Cerebellar nuclear complex (tissue), 1 donor: ENCODE measurements around the gene MARS1.
"Not testable (repeated sequence)": the region's sequence is repeated elsewhere in the genome, so short reads cannot be mapped to it uniquely, and the experiment has no call there.

Source experiments
- DNase-seq, 2 experiments: peaks; one replicate each; lab custom pipeline; 2025; lab: John Stamatoyannopoulos, UW

The MARS1 gene

DNA sequence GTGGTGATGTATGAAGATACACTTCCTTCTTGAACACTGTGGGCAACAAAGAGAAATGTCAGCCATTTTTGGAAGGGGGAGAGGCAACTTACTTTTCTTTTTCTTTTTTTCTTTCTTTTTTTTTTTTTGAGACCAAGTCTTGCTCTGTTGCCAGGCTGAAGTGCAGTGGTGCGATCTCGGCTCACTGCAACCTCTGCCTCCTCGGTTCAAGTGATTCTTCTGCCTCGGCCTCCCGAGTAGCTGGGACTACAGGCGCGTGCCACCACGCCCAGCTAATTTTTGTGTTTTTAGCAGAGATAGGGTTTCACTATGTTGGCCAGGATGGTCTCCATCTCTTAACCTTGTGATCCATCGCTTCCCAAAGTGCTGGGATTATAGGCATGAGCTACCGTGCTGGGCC, 29.9 kb downstream of the MARS1 start:
- DNase-seq: not testable (repeated sequence)

GRCh38 chr12:57518176-57518919, 30.5 kb downstream of the MARS1 start:
- DNase-seq: no peak

DNA sequence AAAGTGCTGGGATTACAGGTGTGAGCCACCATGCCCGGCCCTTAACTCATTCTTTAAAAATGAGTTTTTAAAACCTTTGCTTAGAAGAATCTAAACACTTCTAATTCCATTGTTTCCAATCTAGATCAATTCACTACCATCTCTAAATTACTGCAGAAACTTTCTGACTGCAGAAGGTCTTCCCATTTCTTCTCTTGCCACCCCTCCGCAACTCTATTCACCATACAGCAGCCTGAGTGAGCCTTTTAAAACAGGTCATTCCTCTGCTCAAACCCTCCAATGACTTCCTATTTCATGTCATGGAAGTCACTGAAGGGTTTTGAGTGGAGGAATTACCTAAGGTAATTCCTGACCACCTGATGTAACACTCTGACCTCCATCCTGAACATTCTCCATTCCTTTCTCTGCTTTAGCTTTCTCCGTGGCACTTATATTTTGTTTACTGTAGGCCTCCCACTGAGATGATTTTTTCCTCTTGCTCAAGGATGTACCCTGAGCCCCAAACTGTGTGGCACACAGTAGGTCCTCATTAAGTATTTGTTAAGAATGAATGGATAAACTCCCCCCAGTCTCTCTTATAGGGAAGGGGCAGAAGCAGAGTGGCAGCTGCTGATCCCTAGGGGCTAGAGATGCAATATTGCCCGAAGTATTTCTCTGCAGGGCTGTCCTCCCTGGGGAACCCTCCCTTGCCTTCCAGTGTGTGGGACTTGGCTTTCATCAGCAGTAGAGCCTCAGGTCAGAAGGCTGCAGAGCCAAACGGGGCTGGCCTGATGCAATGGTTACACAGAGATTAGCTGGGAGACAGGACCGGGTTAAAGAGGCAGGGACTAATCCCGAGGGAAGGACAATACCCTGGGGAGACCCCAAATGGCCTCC, 31.3 kb downstream of the MARS1 start:
- no peak for DNase-seq

DNA sequence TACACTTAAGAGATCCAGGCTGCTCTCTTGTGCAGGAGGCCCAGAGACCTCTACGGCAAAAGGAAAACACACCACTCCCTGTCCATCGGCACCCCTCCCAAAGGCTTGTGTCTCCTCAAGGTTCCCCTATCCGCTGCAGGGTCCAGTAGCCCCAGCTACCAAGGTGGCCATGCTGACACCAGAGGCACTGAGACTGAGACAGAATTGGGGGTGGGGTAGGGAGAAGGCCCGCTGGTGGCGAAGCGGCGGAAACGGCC, 31.9 kb downstream of the MARS1 start:
- DNase-seq: no peak

DNA sequence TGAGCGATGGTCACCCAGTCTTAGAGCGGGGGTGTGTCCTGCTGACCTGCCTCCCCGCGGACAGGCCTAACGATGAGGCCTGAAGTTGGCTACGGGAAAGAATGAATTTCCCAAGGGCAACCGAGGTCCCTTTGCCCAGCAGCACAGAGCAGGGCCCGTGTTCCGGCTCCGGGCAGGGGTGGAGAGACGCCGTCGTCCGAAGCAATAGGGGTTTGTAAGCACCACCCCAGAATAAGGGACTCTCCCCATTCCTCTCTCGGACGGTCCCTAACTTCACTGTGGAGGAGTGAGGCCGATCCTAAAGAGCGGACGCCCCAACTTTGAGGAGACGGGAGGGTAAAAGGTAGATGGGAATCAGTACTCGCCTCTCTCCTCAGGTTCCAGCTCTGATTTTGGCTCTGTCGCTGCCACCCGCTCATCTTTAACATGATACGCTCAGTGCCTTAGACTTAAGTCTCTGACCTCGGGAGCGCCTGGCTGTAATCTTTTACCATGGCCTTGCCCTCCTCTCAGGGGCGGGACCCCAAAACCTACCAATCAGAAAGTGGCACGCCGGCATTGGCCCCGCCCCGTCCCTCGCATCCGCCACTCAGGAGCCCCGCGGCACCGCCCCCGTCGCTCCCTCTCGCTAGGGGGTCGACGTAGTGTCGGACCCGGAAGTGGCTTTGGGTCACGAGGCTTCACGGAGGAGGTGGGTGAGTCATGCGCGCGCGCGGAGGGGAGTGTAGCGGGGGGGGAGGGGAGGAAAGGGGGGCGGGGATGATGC, 32.4 kb downstream of the MARS1 start, which contains the start of gene DDIT3:
Gene DDIT3 (minus strand): TSS at position 462 of the 766 bp plus-strand sequence. CDS start 3,108 bp downstream, outside the sequence.
- peak; percentile 64 to 94 for DNase-seq

DNA sequence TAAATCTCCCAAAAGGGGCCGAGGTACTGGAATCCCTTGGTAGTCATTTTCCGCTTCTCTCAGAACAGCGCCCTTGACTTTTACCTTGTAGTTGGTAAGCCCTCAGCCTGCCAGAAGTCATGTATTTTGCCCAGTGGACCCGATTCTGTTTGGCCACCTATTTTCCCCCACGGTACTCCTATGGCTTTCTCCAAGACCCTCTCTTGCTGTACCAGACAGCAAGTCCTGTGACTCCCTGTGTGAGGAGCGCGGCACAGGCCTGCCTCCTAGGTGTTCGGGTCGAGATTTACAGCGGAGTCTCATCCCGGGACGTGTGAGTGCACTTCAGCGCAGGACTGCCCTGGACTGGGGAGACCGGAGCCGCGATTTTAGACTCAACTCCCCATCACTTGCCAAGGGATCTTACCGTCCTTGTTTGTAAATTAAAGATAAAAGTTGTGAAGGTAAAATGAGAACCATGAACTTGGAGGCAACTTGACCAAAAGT, 33.7 kb downstream of the MARS1 start:
- no peak for DNase-seq

DNA sequence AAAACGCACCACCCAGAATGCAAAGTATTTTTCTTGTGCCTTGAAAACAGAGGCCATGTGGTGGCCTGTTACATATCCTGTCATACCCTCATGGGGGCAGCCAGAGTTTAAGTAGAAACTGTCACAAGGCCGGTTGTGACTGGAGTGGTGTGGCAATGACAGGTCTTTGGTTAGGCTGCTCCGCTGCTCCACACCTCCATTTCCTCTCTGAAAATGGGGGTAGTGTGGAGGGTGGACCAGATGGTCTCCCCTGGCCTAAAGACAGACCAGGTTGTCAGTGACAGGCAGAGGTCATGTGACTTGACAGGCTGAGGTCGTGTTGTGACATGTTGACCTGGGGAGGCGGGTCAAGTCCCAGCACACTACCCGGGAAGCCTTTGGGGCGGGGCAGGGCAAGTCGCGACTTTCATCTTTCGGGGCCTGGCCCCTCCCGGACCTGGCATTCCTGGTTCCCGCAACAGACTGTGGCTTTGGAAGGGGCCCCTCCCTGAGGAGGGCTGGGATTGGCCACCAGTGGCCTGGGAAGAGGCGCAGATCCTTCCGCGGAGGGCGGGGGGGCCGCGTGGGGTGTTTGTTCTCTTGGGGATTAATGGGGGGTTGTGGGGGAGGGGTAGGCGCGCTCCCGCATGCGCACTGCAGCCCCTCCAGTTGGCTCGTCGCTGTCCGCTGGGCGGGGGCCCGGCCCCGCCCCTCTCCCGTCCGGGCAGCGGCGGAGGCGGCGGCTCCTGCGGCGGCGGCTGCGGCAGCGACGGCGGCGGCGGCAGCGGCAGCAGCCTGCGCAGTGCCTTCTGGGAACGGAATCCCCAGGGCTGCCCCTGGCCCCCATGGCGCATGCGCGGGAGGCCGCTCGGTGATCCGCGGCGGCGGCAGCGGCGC, 34.4 kb downstream of the MARS1 start, which contains the start of gene MBD6:
Gene MBD6 (plus strand): TSS at position 814 of the 876 bp plus-strand sequence. CDS start 1,480 bp downstream, outside the sequence.
- DNase-seq: peak in 1 of 2 experiments; percentile 41

- DNase-seq: no peak
These were observed 35.2 kb downstream of the MARS1 start for GRCh38 chr12:57522887-57523705.

GRCh38 chr12:57523706-57524614, 36.1 kb downstream of the MARS1 start:
- no peak for DNase-seq

DNA sequence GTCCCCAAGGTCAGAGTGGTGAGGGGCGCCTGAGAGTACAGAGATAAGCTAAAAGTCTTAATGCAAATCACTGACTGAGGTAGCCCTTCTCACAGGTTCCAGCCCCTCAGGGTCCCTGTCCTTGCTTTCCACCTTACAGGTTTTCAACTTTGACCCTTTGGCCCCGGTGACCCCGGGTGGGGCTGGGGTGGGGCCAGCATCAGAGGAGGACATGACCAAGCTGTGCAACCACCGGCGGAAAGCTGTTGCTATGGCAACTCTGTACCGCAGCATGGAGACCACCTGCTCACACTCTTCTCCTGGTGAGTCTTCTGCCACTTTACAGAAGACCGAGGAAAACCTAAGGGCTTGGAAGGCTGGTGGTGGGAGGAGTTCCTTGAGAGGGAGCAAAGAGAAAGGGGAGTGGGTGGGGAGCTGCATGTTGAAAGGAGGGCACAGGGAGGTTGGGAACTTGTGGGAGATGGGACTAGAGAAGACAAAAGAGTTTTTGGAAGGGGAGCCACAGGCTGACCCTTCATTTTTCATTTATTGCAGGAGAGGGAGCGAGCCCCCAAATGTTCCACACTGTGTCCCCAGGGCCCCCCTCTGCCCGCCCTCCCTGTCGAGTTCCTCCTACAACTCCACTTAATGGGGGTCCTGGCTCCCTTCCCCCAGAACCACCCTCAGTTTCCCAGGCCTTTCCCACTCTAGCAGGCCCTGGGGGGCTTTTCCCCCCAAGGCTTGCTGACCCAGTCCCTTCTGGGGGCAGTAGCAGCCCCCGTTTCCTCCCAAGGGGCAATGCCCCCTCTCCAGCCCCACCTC, 37.1 kb downstream of the MARS1 start:
- DNase-seq: no peak

- no peak for DNase-seq
These were observed 37.9 kb downstream of the MARS1 start for GRCh38 chr12:57525615-57526383.

- no peak for DNase-seq
These were observed 38.7 kb downstream of the MARS1 start for GRCh38 chr12:57526477-57527126.

DNA sequence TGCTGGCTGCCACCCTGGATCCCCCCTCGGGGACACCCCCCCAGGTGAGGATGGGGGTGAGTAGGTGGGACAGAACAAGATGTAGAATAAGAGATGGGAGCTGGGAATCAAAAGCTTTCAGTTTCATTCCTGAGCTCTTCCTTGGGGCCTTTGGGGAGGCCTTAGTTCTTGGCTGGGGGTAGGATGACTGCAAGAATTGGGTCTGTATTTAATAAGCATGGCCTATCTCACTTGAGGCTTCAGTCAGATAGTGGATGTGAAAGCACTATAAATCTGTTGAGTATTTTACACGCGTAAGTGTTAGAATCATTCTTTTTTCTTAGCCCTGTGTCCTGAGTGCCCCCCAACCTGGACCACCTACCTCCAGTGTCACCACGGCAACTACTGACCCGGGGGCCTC, 39.3 kb downstream of the MARS1 start:
- DNase-seq: no peak

GRCh38 chr12:57528176-57528575, 40.3 kb downstream of the MARS1 start:
- DNase-seq: no peak

- no peak for DNase-seq
These were observed 41.1 kb downstream of the MARS1 start for GRCh38 chr12:57528831-57529555.

GRCh38 chr12:57529831-57530230, 42.0 kb downstream of the MARS1 start:
- no peak for DNase-seq
